ENCODE measurements around the gene IL10RB. TPM values are rescaled to one million over a fixed set of nuclear protein-coding genes. Genes with fewer than 3 reads are reported as not detected.

IL10RB gene
- total RNA-seq, 1 donor from 2014 or later = 47.1 TPM

DNA sequence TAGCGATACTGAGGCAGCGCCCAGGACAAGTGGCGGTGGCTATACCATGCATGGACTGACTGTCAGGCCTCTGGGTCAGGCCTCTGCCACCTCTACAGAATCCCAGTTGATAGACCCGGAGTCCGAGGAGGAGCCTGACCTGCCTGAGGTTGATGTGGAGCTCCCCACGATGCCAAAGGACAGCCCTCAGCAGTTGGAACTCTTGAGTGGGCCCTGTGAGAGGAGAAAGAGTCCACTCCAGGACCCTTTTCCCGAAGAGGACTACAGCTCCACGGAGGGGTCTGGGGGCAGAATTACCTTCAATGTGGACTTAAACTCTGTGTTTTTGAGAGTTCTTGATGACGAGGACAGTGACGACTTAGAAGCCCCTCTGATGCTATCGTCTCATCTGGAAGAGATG is 3.2 kb upstream of the IL10RB start:
- ATAC-seq = no peak
- Histone ChIP-seq H3K27ac (no peak overlapping the region), H3K4me1 (peaks cover 21% of the 10 kb centered on the region), H3K4me3 (no peak overlapping the region), H3K9me3 (no peaks in the 10 kb centered on the region), H3K36me3 (peaks cover 19% of the 10 kb centered on the region), H3K27me3 (no peaks in the 10 kb centered on the region)
- intact Hi-C loops (cut with DNase I) = no loop called here
- TF ChIP-seq CTCF (IDR thresholded peaks at IDR 0.05) = no peak
- no peak for DNase-seq

DNA sequence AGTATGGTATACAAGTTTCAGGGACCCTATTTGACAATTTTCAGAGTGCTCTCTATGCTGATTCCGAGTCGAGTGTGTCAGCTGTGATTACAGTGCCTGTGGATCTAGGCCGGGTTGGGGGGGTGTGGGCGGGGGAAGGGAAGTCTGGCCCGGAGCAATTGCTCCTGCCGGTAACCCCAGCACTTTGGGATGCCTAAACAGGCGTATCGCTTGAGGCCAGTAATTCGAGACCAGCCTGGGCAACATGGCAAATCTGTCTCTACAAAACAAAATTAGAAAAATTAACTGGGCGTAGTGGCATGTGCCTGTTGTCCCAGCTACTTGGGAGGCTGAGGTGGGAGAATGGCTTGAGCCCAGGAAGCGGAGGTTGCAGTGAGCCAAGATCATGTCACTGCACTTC is 1.6 kb upstream of the IL10RB start:
- Histone ChIP-seq H3K4me3 (no peak overlapping the region), H3K9me3 (no peaks in the 10 kb centered on the region), H3K36me3 (peaks cover 13% of the 10 kb centered on the region), H3K27me3 (no peaks in the 10 kb centered on the region), H3K4me1 (peaks cover 29% of the 10 kb centered on the region), H3K27ac (no peak overlapping the region)
- ATAC-seq = no peak
- intact Hi-C loops (cut with DNase I) = no loop called here
- no peak for DNase-seq
- no peak for TF ChIP-seq CTCF (IDR thresholded peaks at IDR 0.05)

- intact Hi-C loops (cut with DNase I) = no loop called here
- H3K27me3 ChIP-seq = no peaks in the 10 kb centered on the region
- TF ChIP-seq CTCF (IDR thresholded peaks at IDR 0.05) = no peak
- H3K4me1 ChIP-seq = peaks cover 31% of the 10 kb centered on the region
- peaks cover 13% of the 10 kb centered on the region for H3K36me3 ChIP-seq
- H3K4me3 ChIP-seq = peak overlapping the region; percentile 88
- peak overlapping the region; percentile 91 for H3K27ac ChIP-seq
- ATAC-seq (peak; percentile 77), DNase-seq (peak; percentile 85)
- no peaks in the 10 kb centered on the region for H3K9me3 ChIP-seq
Measured at GRCh38 chr21:33265664-33266049, 510 bp upstream of the IL10RB start.

DNA sequence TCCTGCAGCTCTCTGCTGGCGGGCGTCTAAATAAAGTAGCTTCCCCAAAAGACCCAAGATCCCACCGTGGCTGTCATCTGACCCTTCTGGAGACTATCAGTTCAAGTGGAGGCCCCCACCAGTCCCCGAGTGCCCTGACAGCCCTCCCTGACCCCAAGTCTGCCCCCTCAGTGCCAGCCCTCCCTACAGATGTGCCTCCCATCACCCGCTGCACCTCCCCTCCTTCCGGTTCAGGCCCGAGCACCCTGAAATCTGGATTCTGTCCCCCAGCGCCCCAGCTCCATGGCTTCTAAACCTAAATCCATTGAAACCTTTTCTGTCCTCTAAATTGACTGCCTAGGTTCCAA is 595 bp downstream of the IL10RB start:
- Histone ChIP-seq H3K9me3 (no peaks in the 10 kb centered on the region), H3K4me3 (peak overlapping the region; percentile 88), H3K27ac (peak overlapping the region; percentile 91), H3K4me1 (peaks cover 36% of the 10 kb centered on the region), H3K27me3 (no peaks in the 10 kb centered on the region), H3K36me3 (peaks cover 13% of the 10 kb centered on the region)
- peak; percentile 75 for DNase-seq
- intact Hi-C loops (cut with DNase I) = no loop called here
- no peak for TF ChIP-seq CTCF (IDR thresholded peaks at IDR 0.05)
- ATAC-seq = peak; percentile 12

- intact Hi-C loops (cut with DNase I) = no loop called here
- Histone ChIP-seq H3K4me1 (peaks cover 36% of the 10 kb centered on the region), H3K36me3 (peaks cover 13% of the 10 kb centered on the region), H3K27me3 (no peaks in the 10 kb centered on the region), H3K9me3 (no peaks in the 10 kb centered on the region), H3K4me3 (peak overlapping the region; percentile 88), H3K27ac (peak overlapping the region; percentile 91)
- ATAC-seq (no peak), DNase-seq (no peak)
- TF ChIP-seq CTCF (IDR thresholded peaks at IDR 0.05) = no peak
Measured at GRCh38 chr21:33267250-33267649, 1.1 kb downstream of the IL10RB start.

GRCh38 chr21:33268393-33268736 is 2.2 kb downstream of the IL10RB start:
- peaks cover 36% of the 10 kb centered on the region for H3K4me1 ChIP-seq
- intact Hi-C loops (cut with DNase I) = no loop called here
- peaks cover 6% of the 10 kb centered on the region for H3K36me3 ChIP-seq
- no peak overlapping the region for H3K27ac ChIP-seq
- no peak overlapping the region for H3K4me3 ChIP-seq
- H3K9me3 ChIP-seq = no peaks in the 10 kb centered on the region
- TF ChIP-seq CTCF (IDR thresholded peaks at IDR 0.05) = no peak
- H3K27me3 ChIP-seq = no peaks in the 10 kb centered on the region
- ATAC-seq (no peak), DNase-seq (no peak)

Data from upper lobe of right lung (tissue), 1 donor.